HG03103 (cell line): Measurements from ENCODE around the gene KRT7.
"Not testable (repeated sequence)": the region's sequence is repeated elsewhere in the genome, so short reads cannot be mapped to it uniquely, and the experiment has no call there.

ENCODE experiments used
- ATAC-seq: cut with Tn5 transposase; IDR thresholded peaks from one replicate; pipeline ENCODE4 v1.9.1; 2021; ENCODE audit warnings: low read depth; ENCODE audit not compliant: unreplicated experiment

Gene KRT7

DNA sequence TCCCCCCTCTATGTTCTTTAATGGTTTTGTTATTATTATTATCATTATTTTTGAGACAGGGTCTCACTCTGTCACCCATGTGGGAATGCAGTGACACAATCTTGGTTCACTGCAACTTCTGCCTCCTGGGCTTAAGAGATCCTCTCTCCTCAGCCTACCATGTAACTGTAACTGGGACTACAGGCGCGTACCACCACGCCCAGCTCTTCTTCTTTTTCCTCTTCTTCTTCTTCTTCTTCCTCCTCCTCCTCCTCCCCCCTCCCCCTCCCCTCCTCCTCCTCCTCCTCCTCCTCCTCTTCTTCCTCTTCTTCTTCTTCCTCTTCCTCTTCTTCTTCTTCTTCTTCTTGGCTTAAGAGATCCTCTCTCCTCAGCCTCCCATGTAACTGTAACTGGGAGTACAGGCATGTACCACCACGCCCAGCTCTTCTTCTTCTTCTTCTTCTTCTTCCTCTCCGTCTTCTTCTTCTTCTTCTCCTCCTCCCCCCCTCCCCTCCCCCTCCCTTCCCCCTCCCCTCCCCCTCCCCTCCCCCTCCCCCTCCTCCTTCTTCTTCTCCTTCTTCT is 5.4 kb upstream of the KRT7 start:
- ATAC-seq: no peak

- no peak for ATAC-seq
Observed at GRCh38 chr12:52228366-52228765, 4.7 kb upstream of the KRT7 start.

- no peak for ATAC-seq
Observed at GRCh38 chr12:52228931-52229330, 4.1 kb upstream of the KRT7 start.

DNA sequence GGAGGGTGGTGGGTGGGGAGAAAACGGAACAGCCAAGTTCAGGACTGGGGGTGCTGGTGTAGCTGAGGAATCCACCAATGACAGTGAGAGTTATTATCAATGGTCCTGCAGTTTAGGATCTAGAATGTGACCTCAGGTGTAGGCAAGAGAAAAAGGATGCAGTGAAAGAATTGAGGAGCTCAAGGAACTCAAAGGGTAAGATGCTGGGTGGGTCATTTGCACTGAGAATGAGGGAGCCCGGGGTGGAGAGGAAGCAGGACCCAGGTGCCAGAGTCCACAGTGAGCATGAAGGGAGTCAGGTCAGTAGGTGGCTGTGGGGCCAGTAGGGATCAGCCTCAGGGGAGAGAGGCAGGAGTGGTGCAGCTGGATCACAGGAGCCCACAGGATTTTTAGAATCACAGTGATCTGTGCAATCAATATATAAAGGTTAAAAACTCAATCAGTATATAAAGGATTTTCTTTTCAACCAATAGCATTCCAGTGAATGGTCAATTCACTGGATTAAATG is 3.2 kb upstream of the KRT7 start:
- no peak for ATAC-seq

- ATAC-seq: no peak
Observed at GRCh38 chr12:52230364-52231281, 2.4 kb upstream of the KRT7 start.

GRCh38 chr12:52231305-52232202 is 1.5 kb upstream of the KRT7 start:
- ATAC-seq: no peak

- ATAC-seq: no peak
Observed at GRCh38 chr12:52232203-52232673, 805 bp upstream of the KRT7 start.

- no peak for ATAC-seq
Observed at GRCh38 chr12:52233462-52234207, 592 bp downstream of the KRT7 start.

DNA sequence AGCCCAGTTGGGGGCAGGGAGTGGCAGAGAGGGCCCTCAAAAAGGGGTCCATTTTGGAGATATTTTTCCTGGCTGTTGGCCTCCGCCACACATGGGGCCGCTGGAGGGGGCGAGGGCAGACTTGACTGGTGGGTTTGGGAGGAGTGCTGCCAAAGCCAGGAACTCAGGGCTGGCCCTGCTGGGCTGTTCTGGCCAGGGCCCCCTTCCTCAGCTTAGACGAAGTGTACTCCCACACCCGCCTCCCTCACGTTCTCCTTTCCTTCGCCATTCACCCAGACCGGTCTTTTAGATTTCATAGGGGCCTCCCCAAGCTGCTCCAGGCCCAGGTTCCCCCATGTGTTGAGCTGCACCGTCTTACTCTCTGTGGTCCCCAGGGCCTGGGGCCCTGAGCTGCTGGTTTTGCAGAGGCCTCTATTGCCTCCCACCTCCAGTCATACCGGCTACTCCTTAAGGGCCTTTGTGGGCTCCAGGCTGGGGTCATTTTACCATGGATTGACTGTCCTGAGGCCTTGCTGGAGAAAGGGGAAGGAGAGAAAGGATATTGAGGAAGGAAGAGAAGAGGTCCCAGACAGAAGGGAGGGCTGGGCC is 1.3 kb downstream of the KRT7 start:
- ATAC-seq: no peak

DNA sequence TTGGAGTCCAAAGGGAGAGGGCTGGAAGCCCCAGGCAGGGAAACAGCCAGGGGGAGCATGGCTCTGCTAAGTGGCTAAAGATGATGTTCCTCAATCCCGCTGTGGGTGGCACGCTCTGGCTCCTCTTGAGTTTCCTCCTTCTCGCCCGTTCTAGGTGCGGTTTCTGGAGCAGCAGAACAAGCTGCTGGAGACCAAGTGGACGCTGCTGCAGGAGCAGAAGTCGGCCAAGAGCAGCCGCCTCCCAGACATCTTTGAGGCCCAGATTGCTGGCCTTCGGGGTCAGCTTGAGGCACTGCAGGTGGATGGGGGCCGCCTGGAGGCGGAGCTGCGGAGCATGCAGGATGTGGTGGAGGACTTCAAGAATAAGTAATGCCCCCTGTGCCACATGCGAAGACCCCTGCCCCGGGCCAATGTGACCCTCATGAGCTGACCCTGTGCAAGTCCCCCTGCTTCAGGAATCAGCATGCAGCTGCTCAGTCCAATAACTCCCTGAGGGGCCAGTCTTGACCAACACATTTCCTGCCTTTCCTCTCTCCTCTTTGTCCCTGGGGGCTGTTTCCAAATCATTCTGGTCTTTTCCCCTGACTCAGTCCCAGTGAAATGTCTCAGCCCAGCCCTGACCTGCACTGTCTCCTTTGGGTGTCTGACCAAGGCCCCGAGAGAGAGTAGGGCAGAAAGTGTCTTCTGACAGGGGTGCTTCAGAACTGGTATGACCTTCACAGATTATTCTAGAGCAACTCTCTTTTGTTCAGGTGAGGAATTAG is 2.1 kb downstream of the KRT7 start:
- ATAC-seq: no peak

DNA sequence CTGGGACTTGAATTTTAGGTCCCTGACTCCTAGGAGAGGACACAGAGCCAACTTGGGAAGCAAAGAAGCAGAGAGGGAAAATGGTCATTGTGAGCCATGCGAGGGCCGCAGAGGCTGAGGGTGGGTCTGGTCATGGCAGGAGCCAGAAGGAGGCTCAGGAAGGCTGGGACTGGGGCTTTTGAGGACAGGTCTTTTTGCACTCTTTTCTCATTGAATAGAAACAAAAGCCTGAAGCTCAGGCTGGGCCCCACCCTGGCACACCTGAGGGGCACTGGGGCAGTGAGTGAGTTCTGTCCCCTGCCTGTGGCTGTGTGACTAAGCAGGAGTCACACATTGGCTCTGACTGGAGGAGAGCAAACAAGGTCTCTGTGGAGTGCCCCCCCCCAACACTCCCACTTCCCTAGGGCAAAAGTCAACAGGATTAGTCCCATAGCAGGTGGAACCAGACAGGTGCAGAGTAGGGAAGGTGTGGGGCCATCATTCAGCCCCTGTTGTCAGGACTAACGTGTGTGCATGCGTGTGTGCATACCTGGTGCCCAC is 2.8 kb downstream of the KRT7 start:
- no peak for ATAC-seq

- no peak for ATAC-seq
Observed at GRCh38 chr12:52236386-52237050, 3.5 kb downstream of the KRT7 start.

- ATAC-seq: no peak
Observed at GRCh38 chr12:52238207-52238840, 5.3 kb downstream of the KRT7 start.

DNA sequence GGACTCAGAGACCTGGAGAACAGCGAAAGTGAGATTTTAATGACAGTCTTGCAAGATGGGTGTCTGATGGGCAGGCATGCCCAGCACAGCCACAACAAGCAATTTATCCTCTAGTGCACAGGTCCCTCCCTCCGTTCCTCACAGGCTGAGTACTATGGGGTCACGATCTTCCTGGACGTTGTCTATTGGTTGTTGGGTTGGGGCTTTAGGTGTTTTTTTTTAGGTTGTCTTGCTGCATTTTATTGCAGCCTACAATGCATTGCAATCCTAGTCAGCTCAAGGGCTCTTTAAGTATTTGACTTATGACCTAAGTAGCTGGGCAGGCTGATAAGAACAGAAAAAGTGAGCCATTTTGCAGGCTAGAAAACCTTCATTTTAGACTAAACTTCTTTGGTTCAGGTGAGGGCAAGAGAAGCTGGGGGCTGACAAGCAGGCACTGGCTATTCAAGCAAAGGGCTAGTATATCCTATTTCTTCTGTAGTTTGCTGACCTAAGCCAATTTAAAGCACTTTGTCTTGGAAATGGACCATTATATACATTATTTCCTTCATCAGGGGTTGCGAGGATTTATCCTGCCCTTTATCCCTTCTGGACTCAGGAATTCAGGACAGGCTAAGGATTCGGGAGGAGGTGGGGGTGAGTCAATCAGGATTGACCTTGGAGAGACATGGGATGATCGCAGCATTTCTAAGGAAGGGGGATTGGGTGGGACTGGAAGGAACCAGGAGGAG is 6.0 kb downstream of the KRT7 start:
- ATAC-seq: no peak

- no peak for ATAC-seq
Observed at GRCh38 chr12:52239767-52240166, 6.7 kb downstream of the KRT7 start.

DNA sequence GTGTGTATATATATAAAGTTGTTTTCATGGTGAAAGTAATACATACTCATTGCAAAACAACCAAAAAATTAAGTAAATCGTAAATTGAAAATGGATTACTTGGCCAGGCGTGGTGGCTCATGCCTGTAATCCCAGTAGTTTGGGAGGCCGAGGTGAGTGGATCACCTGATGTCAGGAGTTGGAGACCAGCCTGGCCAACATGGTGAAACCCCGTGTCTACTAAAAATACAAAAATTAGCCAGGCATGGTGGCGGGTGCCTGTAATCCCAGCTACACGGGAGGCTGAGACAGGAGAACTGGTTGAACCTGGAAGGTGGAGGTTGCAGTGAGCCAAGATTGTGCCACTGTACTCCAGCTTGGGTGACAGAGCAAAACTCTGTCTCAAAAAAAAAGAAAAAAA is 7.2 kb downstream of the KRT7 start:
- not testable (repeated sequence) for ATAC-seq

GRCh38 chr12:52241205-52241842 is 8.3 kb downstream of the KRT7 start:
- ATAC-seq: no peak
